HG03108 (cell line): Measurements from ENCODE around the gene VWA8.
"Not testable (repeated sequence)": the region's sequence is repeated elsewhere in the genome, so short reads cannot be mapped to it uniquely, and the experiment has no call there.

Experiments used
- ATAC-seq: cut with Tn5 transposase; IDR thresholded peaks from one replicate; pipeline ENCODE4 v1.9.1; 2021; ENCODE audit warnings: moderate library complexity; ENCODE audit not compliant: unreplicated experiment

VWA8 gene

DNA sequence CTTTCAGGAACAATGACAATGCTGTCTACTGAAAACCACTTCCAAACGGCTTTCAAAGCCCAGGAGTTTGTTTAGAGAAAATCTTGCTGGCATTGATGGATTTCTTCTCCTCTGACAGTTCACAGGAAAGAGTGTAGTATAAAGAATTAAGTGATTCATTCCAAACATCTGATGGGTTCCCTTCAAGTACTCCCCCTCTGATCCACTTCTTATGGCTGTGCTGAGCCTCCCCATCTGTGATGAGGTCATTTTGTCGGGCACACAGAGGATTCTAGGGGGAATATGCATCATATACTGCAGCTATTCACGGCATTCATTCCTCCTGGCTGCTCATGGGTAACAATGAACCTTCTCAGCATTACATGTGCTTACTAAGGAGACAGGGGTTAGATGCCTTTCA is 395.7 kb downstream of the VWA8 start:
- no peak for ATAC-seq

DNA sequence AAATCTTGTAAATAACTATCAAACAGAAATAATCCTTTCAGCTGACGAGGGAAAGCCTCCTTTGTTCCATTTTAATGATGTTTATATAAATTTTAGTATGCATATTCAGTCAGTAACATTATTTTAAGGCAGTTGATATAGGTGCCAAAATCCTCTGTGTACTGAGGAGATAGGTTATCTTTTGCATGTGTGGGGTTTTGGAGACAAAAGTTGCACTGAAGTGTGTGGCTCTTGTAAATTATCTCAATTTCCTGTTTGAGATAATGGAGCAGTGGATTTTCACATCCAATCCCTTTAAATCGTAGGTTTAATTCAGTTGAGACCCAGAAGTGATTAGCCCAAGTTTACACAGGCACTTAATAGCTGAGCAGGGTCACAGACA is 396.9 kb downstream of the VWA8 start:
- no peak for ATAC-seq

DNA sequence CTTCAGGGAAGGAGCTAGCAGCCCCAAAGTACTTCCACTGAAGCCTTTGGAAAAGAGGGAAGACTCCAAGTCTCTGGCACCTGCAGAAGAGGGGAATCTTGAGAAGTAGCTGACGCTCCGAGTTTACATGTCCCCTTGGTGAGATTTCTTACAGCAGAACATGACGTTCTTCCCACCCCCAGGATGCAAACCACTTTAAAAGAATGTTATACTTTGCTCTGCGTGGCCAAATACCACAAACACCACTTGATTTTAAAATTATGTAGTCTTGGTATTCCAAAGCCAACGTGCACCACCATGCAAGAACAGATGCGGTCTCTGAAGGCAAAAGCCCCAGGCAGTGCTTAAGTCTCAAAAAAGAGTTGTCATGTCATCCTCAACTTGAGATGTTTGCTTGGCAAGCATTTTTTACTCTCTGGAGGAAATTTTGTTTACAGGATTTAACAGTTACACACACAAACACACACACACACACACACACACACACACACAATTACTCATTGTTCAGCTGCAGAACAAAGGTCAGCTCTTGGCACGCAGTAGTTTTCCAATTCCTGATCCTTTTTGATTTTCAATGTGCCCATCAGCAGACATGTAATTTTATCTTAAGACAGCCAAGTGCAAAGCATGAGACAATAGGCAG is 397.4 kb downstream of the VWA8 start:
- ATAC-seq = no peak

DNA sequence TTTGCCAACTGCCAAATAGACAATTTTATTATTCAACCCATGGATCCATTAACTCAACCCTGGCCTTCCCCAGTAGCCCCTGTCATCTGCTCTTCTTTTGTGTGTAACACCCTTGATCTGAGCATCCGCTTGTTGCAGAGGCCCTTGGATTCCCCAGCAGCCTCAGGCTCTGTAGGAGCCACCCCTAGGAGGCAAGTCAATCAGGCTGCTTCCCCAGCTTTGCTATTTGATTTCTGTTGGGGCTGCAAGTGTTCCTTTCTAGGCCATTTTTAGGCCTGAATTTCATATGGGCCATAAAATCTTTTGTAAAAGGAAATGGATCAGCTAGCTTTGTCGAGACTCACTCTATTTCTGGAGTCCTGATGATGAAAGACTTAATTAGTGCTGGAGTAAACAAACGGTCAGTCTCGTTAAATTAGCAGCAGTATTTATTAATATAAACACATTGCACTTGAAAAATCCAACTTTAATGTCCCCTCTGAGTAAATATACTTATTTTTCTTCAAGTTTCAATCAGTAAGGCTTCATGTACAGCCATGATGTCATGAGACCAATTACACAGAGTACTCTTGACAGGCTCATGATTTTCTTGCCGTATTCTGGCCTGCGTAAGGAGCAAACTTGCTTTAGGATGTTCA is 398.2 kb downstream of the VWA8 start:
- ATAC-seq = no peak

DNA sequence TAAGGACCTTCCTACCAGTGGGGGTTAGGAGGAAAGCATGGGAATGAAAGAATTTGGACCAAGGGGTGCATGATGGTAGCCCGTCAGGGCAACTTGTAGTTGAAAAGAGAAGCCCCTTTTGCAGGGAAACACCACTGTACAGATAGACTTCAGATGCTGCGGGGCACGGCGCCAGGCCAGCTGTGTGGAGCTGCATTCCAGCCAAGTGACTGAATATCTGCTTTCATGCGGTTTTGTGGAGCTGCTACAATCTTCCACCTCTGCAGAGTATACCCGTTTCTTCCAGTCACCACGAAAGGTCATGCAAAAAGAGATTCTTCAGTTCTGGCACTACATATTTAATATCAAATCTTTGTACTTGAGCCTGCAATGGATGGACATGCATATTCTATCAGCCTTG is 398.8 kb downstream of the VWA8 start:
- ATAC-seq = no peak

DNA sequence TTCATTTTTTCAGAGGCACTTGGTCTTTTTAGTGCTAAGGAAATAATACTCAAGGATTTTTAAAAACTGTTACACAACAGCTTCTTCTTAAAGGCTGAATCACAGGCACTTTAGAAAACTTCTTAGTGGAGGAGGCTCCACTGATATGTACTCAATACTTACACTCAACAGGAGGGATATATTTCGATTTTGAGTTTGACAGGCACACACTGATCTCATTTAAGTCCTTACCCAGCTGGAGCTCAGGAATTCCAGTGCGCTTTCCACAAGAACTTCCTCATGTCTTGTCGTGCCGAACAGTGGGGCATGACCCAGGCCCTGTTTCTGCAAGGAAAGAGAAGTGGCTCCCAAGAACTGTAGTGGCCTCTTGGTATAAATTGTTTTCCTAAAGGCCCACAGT is 399.7 kb downstream of the VWA8 start:
- no peak for ATAC-seq

DNA sequence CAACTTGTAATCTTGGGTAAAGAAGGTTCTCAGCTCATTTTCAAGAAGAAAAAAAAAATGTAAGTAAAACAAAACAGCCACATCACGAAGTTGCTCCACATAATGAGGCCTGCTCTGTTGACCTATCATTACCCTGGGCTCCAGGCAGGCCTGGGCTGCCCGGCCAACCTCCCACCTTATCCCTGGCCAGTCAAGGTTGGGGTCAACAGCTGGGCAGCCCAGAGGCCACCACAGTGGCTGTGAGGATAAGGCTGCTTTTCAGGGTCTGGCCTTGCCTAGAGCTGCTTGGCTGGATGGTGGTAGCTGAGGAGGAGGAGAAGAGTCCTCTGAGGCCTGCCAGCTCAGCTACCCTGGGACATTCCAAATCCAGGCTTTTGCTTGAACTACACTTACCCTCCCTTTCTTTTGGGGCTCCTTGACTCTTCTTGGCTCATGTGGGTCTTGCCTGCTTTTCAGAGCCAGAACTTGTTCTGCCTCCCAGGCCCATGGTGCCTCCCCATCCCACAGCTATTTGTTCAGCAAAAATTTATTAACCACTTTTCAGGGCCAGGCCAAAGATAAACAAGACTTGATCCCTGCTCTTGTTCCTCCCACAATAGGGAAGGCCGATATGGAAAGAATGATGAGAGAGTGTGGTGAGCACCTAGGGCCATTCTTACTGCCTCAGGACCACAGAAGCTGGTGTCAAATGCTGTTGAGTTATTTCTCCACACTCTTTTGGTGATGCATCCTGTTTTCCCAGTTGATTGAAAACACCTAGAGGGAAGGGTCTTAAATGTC is 401.9 kb downstream of the VWA8 start:
- ATAC-seq = no peak

DNA sequence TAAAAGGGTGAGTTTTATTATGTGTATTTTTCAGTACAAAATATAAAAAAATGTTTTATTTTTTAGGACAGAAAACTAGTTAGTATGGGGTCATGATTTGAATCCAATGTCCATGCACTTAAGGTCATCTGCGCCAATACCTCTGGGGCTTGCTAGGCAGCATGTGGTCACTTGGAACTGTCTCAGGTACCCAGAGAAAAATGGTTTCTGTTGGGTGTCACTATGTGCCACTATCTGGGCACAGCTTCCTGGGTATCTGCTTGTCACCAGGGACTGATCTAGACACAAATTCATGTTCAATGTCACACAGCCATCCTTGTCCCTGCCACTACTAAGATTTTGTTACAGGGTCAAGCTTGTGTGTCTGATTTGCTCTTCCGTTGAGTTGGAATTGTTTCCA is 403.2 kb downstream of the VWA8 start:
- no peak for ATAC-seq

DNA sequence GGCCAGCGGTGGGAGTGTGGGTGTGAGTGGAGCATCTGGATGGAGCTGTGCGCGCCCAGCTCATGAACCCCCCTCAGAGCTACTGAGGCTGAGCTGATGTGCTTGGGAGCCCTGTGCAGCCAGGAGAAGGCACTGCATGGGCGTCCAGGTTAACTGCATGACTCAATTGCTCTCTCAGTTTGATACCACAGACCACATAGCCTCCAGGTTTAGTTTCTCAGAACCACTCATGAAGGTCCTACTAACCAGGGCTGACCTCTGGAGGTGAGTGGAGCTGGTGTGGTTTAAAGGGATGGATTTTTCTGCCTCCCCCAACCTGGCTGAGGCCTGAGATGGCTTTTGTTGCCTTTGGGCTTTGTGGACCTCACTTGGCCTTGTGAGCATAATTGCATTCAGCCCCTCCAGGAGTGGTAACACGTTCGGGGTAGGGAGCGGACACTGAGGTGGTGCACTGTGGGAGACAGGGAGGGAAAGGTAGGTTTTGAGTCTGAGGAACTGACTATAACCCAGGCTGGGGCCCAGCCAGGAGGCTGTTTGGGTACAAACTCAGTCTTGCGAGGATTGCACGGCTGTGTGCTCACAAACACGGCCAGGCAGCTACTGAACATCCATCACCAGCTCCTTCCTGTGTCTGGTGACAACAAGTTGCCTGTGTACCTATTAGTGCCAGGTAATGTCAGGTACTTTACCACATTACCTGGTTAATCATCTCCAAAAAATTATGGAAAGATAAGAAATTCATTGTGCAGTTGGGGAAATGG is 406.1 kb downstream of the VWA8 start:
- peak; percentile 88 for ATAC-seq

DNA sequence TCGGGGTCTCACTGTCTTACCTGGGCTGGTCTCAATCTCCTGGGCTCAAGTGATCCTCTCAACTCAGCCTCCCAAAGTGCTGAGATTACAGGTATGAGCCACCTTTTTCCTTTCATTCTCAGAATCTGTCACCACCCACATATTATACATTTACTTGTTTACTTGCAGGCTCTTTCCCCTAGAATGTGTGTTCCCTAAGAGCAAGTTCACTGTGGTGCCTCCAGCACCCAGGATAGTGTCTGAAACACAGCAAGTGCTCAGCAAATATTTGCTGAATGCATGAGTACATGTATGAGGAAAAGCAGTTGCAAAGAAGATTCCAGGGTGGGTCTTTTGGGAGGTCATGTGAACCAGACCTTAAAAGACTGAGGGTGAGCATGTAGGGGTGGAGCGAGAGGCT is 406.7 kb downstream of the VWA8 start:
- ATAC-seq = no peak

DNA sequence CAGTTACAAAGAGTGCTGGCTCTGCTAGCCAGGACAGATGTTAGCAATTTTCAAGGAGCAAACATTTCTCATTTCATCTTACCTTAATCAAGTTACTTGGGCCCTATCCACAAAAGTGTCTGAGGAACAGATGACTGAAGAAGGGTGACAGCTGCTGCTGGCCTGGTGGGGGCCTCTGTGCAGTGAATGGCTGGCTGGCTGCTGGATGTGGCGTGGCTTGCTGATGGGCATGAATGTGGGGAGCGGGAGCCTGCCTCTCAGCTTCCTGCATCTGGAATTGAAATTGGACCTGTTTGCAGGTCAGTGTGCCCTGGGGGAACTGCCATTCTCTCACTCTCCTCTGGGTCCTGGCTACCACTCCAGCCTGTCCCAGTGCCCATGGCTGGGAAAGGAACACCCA is 408.9 kb downstream of the VWA8 start:
- ATAC-seq = no peak

DNA sequence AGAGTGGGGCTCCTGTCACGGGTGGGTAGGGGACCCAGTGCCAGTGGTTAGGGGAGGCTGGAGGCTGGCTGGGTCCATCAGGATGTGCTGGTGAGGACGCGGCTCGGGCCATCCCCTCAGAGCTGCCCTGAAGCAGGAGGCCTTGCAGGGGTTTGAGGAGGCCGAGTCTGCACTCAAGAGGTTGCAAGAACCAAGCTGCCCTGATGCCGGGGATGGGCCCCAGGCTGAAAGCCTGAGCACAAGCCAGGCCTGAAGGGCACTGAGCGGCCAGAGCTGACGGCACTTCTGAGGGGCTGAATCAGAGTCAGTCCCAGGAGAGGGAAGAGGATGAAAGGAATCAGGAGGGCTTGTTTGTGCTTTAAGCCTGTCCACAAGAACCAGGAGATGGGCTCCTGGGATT is 410.6 kb downstream of the VWA8 start:
- ATAC-seq = no peak

DNA sequence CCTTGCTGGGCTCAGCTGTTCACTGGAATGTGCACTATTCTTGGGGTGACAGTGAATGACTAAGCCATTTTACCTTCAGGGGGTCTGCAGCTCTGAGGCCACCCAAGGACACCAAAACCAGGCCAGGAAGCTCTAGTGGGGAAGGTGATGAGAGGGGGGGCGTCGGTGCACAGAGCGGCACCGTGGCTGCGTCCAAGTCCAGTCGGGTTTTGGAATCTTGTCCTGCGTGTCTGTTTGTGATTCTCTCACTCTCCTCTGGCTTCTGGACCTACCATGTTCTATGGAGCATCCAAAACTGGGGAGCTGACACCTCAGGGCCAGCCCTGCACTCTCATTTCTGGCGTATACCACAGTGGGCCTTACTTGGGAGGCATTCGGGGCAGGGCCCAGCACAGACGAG is 411.4 kb downstream of the VWA8 start:
- ATAC-seq = no peak

DNA sequence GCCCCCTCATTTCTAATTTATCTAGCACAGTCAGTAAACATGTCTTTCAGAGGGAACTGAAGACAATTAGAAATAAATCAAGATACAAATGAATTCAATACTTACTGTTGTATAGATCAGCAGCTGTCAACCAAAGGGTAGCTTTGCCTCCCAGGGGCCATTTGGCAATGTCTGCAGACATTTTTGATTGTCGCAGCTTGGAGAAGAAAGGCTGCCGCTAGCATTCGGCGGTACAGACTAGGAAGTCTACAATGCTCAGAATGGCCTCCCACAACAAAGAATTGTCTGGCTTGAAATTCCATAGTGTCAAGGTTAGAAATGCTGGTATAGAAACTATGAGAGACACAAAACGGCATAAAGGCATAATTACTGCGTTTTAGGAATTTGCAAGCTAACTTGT is 412.0 kb downstream of the VWA8 start:
- ATAC-seq = no peak

DNA sequence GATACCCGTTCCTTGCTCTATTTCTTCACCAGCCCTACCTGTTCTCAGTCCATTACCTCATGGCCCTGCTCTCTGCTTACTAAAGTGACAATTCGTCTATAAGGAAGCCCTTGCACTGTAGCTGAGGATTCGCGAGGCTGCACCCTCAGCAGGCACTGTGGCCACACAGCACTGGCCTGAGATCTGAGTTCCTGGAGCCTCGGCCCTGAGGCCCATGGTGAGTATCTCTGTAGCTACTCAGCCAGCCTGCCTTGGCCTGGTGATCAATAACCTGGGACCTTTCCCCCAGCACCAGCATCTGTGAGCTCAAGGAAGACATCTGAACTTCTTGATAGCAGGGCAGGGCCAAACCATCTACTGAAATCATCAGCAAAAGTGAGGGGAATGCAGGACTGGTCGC is 412.9 kb downstream of the VWA8 start:
- ATAC-seq = no peak

DNA sequence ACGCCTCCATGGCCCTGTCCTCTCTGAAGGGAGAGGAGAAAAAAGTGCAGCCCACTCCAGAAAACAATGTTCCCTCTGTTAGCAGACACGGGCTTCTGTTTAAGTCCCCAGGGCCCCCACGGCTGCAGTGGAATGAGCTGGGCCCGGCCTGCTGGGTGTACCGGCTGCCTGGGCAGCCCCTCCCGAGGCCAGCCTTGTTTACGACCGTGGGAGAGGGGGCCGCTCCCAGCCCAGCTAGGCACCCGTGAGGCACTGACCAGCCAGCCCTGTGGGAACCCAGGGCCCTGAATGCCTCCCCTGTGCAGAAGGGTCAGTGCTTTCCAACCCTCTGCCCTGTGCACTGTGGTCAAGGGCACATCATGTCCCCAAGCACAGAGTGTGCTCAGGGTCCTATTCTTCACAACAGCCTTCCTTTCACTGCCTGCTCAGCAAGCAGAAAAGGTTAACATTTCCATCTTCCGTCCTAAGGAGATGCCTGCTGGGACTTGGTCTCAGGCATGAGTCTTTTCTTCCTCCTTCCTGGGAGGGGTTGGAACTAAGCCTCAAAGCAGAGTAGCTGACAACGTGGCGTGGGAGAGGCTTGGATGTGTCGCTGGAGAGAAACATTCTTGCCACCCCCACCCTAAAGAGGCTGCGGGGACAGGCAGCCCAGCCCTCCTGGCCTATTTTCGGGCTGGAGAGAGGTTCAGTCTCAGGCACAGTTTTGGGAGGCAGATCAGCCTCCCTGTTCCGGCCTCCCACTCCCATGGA is 413.5 kb downstream of the VWA8 start:
- no peak for ATAC-seq

DNA sequence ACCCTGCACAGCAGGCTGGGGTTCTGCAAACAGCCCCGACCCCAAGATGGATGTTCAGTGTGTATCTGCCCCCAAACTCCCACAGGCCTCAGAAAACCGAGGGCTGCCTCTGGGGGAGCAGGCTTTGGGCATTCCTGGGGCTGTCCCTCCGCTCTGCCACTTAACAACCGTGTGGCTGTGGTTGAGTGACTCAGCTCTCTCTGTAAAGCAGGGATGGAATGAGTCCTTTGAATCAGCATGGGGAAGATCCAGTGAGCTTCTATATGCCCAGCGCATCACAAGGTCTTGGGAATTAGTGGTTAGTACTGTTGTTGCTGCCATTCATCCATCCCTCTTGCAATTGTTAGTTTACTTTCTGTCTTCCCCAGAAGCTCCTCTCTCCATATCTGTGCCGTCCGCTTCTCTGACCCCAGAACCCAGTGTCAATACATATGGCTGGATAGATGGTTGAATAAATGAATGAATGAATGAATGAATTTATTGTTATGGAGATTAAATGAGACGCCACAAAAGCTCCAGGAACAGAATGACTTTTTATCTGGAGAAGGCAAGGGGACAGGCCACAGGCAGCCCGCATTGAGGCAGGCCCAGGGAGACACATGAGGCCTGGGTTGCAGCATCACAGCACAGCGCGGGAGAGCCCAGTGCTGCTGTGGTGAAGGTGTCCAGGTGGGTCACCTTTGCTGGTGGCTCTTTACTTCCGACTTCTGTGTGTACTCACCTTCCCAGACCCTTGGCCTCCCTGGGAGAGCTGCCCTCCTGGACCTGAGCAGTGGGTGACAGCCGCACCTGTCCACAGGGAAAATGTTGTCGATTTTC is 414.3 kb downstream of the VWA8 start:
- ATAC-seq = no peak

DNA sequence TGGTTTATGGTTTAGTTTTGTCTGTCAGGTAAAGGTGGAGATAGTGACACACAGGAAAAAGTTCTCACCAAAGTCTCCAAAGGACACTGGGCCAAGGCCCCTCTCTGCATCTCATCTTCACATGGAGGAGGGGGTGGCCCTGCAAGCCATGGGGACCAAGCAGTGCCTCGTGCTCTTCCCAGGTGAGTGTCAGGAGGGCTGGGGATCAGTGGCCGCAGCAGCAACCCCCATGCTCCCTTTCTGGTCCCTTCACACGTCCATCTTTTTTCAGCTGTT is 415.5 kb downstream of the VWA8 start:
- ATAC-seq = no peak

DNA sequence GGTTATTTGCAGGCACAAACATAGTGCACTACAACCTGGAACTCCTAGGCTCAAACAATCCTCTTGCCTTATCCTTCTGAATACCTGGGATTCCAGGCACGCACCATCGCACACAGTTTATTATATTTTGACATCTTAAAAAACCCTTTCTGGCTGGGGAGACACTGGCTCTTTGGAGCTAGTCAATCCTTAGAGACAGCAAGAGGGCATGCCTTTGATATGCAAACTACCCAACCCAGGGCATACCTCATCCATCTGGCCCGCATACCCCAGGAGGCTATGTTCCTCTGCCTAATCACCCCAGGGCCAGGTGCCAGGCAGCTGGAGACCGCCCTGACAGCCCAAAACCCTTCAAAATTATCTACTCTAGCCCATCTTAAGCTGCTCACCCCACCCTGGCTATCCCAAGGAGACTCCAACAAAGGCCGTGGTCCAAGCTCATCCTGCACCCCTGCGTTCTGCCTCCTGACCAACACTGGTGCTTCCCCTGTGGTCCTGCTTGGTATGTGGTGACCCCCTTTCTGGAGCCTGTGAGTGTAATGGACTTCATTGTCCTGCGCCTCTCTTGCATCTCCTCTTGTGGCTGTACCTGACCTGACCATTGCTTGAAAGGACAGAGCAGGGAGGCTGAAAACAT is 417.1 kb downstream of the VWA8 start:
- ATAC-seq = no peak

DNA sequence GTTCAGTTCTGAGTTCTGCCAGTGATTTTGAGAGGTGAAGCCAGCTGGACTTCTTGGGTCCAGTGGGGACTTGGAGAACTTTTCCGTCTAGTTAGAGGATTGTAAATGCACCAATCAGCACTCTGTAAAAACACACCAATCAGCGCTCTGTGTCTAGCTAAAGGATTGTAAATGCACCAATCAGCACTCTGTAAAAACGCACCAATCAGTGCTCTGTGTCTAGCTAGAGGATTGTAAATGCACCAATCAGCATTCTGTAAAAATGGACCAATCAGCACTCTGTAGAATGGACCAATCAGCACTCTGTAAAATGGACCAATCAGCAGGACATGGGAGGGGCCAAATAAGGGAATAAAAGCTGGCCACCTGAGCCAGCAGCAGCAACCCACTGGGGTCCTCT is 418.1 kb downstream of the VWA8 start:
- ATAC-seq = not testable (repeated sequence)
